GOT3 (cell line): ENCODE results near the gene SP1.
"Not testable (repeated sequence)": the region's sequence is repeated elsewhere in the genome, so short reads cannot be mapped to it uniquely, and the experiment has no call there.

ENCODE experiments used
- DNase-seq: peaks from one replicate; lab custom pipeline; 2025; ENCODE audit warnings: mixed read lengths; lab: John Stamatoyannopoulos, UW

The SP1 gene

DNA sequence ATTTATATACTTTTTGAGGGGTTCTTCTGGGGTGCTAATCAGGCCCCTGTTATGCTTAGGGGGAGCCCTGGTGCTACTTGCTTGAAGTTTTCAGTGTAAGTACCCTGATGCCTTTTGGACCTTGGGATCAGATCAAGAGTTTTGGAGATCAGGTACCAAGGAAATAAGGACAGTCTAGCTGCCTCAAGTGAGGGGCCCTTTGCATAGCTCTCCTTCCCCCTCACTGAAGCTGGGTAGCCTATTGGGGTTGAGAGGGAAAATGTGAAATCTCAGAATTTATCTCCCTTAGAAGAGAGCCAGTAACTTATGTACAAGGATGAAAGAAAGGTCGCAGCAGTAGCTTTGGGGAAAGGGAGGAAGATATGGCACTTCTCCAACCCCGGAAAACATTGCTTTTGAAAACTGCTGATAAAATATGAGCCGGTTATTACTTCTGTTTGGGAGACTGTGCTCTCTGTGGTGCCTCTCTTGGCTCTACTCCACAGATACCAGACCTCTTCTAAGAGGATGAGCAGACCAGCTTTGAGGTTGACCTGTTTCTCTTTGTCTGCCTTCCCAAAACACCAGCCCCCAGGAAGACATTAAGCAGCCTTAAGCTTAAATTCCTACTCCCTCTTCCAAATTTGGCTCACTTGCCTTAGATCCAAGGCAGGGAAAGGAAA, 34.9 kb downstream of the SP1 start:
- DNase-seq, result no peak

DNA sequence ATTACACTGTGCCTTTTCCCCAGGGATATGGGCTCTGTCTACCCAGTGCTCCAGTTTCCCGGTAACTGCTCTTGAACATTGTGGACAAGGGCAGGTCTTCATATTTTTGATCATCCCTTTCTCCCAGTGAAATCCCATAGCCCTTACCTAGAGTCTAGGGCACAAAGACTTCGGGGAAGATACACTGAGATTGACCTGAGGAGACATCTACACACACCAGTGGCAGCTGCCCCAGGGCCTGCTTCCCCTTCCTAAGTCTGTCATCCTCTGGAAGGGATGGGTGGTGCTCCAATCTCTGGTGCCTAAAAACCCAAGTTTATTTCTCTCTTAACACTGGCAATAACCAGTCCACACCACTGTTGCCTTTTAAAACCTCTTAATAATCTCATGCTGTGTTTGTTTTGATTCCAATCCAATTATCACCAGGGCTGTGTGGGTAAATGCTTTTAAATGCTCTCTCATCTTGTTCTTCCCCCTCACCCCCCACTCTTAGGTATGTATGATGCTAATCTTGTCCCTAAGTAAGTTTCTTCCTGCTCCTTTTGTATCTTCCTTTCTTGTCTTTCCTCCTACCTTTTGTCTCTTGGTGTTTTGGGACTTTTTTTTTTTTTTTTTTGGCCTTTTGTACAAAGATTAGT, 35.9 kb downstream of the SP1 start:
- DNase-seq, result not testable (repeated sequence)

DNA sequence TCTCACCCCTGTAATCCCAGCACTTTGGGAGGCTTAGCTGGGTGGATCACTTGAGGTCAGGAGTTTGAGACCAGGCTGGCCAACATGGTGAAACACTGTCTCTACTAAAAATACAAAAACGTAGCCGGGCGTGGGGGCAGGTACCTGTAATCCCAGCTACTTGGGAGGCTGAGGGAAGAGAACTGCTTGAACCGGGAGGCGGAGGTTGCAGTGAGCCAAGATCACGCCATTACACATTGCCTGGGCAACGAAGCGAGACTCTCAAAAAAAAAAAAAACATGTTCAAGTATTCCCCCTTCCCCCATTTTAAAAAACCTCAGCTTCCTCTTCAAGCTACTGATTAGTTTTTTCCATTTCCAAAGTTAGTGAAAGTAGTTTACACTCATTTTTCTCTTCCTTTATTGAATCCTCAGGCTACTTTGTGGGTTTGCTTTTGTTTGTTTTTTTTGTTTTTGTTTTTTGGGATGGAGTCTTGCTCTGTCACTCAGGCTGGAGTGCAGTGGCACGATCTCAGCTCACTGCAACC, 37.4 kb downstream of the SP1 start:
- not testable (repeated sequence) for DNase-seq

DNA sequence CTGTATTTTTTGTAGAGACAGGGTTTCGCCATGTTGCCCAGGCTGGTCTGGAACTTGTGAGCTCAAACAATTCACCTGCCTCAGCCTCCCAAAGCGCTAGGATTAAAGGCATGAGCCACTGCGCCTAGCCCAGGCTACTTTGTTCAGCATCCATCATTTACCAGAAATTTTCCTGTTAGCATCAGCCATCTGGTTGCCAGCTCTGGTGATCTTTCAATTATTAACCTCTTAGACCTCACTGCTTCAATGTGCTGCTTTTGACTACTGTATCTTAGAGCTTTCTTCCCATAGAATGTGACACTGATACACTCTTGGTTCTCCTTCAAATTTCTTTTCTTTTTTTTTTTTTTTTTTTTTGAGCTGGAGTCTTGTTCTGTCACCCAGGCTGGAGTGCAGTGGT, 38.2 kb downstream of the SP1 start:
- no peak for DNase-seq

DNA sequence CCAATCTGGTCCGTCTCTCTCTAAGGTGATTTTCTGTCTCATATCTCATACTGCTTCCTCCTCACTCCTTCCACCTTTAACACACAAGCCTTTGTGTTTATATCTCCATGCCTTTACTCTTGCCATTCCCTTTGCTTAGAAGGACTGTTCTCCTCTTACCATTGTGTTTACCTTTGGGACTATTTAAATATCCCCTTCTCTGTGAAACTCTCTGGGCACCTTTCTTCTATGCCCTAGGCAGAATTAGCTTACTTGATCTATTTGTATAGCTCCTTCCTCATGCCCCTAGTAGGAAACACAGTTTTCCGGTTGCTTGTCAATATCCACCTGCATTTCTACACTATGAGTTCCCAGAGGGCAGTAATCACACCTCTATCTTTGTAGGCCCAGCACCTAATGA, 39.8 kb downstream of the SP1 start:
- no peak for DNase-seq

DNA sequence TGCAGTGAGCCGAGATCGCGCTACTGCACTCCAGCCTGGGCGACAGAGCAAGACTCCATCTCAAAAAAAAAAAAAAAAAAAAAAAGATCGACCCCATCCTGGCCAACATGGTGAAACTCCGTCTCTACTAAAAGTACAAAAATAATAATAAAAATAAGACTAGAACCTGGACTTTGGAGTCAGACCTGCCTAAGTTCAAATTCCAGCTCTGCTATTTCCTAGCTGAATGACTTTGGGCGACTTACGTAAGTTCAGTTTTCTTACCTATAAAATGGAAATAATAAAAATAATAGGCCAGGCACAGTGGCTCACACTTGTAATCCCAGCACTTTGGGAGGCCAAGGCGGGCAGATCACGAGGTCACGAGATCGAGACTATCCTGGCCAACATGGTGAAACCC, 42.3 kb downstream of the SP1 start:
- not testable (repeated sequence) for DNase-seq

DNA sequence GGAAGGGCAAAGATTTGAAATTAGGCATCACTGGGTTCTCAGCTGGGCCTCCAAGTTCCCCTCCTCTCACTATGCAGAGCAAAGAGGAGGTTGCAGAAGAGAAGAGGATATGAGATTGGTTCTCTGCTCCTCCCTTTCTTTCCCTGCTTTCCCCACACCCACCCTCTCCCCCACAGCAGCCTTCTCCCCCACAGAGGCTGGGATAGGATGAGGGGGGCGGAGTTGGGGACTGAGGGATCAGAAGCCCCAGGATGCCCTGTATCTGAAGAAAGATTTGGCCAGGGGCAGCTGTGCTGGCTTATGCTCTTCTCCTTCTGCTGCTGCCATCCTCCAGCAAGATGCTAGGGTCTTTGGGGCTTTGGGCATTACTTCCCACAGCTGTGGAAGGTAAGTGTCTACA, 43.6 kb downstream of the SP1 start, which contains the start of gene AMHR2:
Gene AMHR2 (plus strand): TSS at position 259 of the 400 bp plus-strand sequence. CDS start 80 bp downstream, at position 339.
- DNase-seq, result no peak

DNA sequence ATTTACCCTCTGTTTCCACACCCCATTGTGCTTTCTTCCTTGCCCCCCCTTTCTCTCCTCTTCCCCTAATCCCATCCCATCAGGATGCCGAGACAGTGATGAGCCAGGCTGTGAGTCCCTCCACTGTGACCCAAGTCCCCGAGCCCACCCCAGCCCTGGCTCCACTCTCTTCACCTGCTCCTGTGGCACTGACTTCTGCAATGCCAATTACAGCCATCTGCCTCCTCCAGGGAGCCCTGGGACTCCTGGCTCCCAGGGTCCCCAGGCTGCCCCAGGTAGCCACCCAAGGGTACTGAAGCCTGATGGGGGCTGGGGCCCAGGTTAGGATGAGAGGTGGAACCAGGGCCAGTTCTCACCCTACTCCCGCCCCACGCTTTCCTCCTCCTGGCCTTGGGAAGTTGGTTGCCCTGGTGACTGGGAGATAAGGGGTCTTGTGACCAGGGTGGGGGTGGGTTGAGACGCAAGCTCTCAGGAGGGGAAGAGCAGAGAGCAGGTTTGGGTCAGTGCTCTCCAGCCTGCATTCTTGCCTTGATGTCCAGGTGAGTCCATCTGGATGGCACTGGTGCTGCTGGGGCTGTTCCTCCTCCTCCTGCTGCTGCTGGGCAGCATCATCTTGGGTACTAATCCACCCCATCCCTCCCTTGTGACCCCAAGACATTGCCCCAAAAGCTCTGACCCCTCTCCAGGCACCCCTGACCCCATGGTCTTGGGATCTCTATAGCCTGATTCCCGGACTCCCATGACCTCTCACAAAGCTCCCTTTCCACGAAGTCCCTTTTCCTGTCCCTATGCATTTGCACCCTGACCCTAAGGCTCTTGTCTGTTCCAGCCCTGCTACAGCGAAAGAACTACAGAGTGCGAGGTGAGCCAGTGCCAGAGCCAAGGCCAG, 44.9 kb downstream of the SP1 start:
- no peak for DNase-seq

DNA sequence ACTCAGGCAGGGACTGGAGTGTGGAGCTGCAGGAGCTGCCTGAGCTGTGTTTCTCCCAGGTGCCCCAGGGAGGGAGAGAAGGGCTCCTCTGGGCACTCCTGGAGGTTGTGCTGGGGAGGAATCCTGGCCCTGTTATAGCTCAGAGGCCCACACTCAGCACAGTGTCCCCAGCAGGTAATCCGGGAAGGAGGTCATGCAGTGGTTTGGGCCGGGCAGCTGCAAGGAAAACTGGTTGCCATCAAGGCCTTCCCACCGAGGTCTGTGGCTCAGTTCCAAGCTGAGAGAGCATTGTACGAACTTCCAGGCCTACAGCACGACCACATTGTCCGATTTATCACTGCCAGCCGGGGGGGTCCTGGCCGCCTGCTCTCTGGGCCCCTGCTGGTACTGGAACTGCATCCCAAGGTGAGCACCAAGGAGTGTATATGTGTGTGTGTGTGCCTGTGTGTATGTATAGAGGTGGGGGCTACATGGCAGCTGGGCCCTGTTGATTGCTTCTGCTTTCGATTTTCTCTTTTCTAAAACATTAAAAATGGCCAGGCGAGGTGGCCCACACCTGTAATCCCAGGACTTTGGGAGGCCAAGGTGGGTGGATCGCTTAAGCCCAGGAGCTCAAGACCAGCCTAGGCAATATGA, 45.7 kb downstream of the SP1 start:
- DNase-seq, result no peak

DNA sequence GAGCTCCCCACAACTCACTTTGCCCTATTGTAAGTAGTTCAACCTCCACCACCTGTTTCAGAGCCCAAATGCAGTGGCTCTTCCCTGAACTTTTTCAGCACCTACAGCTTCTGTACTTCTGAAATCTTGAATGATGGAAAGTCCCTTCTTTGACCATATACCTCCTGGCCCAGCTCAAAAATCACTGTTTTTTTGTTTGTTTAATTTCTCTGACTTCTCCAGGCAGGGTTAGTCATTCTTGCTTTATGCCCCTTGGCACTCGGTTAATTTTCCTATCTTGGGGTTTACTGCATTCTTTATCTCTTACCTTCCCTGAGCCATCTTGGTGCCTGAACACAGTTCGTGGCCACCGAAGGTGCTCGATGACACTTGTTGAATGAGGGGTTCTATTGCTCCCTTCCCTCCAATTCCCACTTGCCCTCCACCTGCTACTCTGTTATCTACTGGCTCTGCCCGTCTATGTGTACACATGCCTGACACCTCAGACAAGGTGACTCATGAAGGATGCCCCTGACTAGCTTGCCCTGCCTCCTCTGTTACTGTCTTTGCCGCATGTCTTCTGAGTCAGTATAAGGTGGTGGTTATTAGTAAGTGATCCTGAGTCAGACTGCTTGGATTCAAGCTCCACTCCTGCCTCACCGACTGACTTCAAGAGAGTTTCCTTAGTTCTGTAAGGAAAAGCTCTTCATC, 48.1 kb downstream of the SP1 start:
- DNase-seq, result peak; percentile 32

DNA sequence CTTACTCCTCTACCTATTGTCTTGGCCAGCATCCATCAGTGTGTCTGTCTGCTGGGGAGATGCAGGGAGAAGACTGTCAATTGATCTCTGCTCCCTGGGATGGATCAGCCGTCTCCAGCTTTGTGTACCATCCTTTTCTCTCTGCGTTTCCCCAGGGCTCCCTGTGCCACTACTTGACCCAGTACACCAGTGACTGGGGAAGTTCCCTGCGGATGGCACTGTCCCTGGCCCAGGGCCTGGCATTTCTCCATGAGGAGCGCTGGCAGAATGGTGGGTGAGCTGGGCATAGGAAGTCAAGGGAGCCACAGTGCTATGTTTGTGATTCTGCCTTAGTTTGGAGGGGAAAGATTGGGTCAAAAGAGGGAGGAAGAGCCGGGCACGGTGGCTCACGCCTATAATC, 48.8 kb downstream of the SP1 start:
- no peak for DNase-seq

DNA sequence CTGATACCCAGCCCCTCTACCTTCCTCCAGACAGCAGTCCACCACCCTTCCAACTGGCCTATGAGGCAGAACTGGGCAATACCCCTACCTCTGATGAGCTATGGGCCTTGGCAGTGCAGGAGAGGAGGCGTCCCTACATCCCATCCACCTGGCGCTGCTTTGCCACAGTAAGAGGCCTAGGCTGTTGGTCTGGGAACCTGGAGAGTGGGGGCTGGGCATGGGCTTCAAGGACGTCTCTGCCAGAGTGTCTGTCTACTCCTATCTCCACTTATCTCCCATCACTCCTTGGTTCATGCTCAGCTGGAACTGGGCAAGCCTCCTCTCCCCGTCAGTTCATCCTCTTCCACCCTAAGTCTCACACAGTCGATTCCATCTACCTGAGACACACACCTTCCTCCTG, 50.1 kb downstream of the SP1 start:
- DNase-seq, result no peak

DNA sequence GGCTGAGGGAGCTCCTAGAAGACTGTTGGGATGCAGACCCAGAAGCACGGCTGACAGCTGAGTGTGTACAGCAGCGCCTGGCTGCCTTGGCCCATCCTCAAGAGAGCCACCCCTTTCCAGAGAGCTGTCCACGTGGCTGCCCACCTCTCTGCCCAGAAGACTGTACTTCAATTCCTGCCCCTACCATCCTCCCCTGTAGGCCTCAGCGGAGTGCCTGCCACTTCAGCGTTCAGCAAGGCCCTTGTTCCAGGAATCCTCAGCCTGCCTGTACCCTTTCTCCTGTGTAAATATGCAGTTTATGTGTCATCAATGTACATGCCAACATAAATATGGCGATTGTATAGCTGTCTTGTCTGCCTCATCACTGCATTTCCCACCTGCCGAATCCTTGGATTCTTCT, 51.2 kb downstream of the SP1 start:
- DNase-seq, result no peak

DNA sequence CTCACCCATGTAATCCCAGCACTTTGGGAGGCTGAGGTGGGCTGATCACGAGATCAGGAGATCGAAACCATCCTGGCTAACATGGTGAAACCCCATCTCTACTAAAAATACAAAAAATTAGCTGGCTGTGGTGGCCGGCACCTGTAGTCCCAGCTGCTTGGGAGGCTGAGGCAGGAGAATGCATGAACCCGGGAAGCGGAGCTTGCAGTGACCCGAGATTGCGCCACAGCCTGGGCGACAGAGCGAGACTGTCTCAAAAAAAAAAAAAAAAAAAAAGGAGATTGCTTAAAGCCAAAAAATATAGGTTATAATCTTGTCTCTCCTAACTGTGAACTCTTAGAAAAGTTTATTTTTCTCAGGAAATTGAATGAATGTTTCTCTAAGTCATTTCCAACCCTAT, 55.4 kb downstream of the SP1 start:
- DNase-seq, result not testable (repeated sequence)

DNA sequence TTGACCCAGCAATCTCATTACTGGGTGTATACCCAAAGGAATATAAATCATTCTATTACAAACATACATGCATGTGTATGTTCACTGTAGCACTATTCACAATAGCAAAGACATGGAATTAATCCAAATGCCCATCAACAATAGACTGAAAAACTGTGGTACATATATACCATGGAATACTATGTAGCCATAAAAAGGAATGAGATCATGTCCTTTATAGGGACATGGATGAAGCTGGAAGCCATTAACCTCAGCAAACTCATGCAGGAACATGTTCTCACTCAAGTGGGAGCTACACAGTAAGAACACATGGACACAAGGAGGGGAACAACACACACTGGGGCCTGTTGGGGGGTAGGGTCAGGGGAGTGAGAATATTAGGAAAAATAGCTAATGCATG, 59.6 kb downstream of the SP1 start:
- not testable (repeated sequence) for DNase-seq

DNA sequence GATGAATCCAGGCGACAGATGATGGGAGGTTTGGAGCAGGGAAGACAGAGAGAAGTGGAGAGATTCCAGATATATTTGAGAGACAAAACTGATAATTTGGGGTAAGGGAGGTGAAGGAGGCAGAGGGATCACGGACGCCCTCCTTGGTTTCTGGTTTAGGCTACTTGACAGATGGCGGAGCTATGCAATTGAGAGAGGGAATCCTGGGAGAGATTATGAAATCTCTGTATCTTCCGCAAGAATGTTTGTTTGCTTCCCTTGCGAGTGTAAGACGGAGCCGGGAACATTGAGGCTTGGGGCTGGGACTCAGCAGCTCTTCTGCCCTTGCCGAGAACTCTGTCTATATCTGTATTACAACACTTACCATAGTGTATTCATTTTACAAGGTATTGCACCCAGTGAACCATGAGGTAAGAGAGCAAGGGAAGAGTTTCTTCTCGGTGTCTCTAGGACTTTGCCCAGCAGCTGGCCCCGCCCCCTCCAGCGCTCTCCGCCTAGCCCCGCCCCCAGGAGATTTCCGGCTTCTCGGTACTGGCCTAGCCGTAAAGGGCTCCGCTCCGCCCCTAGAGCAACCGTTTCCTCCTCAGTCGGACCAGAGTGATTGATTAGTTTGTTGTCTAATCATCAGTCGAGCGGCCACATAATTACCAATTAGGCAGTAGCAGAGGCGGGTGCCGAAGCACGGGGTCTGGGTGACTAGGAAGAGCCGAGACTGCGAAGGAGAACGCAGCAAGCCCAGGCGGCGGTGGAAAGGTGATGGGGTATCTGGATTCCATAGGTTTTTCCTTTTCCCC, 61.3 kb downstream of the SP1 start, which contains the start of gene PRR13:
Gene PRR13 (plus strand): TSS at position 695 of the 794 bp plus-strand sequence. CDS start 981 bp downstream, outside the sequence.
- DNase-seq, result peak; percentile 93

DNA sequence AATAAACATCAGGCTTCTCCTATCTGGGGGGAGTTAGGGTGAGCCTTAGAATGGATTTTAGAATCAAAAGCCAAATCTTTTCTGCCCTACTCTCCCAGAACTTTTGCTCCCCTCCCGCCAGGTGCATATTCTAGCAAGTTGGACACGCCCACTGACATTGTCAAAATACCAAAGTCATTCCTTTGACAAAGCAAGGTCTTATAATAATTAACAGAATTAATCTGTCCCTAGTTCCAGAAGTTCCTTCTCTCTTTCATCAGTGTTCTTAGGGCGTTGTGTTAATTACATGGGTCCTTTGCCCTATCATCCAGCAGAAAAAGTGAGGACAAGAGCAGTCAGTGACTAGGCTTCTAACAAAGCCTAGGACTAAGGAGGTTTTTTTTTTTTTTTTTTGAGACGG, 64.0 kb downstream of the SP1 start:
- DNase-seq, result no peak

DNA sequence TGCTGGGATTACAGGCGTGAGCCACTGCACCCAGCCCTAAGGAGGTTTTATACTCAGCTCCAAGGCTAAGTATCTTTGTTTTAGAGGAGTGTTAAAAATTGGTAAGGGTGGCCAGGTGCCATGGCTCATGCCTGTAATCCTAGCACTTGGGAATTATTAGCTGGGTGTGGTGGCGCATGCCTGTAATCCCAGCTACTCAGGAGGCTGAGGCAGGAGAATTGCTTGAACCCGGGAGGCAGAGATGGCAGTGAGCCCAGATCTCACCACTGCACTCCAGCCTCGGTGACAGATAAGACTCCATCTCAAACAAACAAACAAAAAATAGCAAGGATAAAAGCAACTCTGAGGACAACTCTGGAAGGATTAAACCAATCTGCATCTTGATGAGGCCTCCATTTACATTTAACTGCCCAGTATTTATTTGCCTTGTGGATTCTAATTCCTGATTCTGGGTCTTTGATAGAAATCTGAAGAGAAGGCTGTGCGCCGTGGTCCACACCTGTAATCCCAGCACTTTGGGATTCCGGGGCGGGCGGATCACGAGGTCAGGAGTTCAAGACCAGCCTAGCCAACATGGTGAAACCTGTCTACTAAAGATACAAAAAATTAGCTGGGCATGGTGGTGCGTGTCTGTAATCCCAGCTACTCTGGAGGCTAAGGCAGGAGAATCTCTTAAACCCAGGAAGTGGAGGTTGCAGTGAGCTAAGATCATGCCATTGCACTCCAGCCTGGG, 64.8 kb downstream of the SP1 start:
- DNase-seq, result not testable (repeated sequence)

DNA sequence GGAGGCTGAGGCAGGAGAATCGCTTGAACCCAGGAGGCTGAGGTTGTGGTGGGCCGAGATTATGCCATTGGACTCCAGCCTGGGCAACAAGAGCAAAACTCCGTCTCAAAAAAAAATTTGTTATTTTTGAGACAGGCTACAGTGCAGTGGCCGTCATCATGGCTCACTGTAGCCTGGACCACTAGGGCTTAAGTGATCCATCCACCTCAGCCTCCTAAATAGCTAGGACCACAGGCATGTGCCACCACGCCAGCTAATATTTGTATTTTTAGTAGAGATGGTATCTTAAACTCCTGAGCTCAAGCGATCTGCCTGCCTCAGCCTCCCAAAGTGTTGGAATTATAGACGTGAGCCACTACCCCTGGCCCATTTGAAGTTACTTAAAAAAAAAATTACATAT, 71.0 kb downstream of the SP1 start:
- DNase-seq, result no peak

DNA sequence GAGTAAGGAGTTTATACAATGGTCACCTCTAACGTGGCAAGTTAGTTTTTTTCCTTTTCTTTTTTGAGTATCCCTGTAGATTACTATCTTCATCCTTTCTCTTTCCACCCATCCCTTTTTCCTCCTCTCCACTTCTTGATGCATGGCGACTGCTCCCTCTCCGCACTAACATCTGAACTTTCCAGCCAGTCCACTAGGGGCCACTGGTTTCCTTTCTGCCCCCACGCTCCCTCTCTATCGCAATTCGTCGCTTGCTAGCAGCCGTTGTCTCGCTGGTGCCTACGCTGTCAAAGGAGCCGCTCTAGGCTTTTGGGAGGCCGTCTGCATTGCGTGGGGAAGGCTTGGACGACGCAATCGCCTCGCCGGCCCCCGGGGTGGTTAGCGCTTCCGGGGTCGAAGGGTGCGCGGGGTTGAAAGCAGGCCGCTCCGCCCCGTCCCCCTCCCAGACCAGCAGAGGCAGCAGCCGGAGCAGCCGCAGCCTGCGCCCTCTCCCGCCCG, 71.7 kb downstream of the SP1 start, which contains the start of gene PCBP2:
Gene PCBP2 (plus strand): TSS at position 442 of the 498 bp plus-strand sequence. CDS start 2,699 bp downstream, outside the sequence.
- peak; percentile 91 for DNase-seq
